NK-92 (cell line): ENCODE measurements around the gene UGGT1.

Experiments
- DNase-seq: peaks from one replicate; lab custom pipeline; 2025; ENCODE audit not compliant: unreplicated experiment; lab: John Stamatoyannopoulos, UW

The UGGT1 gene

GRCh38 chr2:128215897-128216642 lies 125.1 kb downstream of the UGGT1 start:
- no peak for DNase-seq

GRCh38 chr2:128217671-128218070 lies 126.7 kb downstream of the UGGT1 start:
- no peak for DNase-seq

- DNase-seq: no peak
These were observed 128.9 kb downstream of the UGGT1 start for GRCh38 chr2:128219891-128220290.

GRCh38 chr2:128227862-128228261 lies 136.9 kb downstream of the UGGT1 start:
- DNase-seq: no peak

GRCh38 chr2:128228894-128229293 lies 137.9 kb downstream of the UGGT1 start:
- DNase-seq: no peak

GRCh38 chr2:128232965-128233789 lies 142.2 kb downstream of the UGGT1 start:
- no peak for DNase-seq

GRCh38 chr2:128233790-128234395 lies 142.9 kb downstream of the UGGT1 start:
- DNase-seq: no peak

GRCh38 chr2:128234613-128235012 lies 143.6 kb downstream of the UGGT1 start:
- no peak for DNase-seq

- no peak for DNase-seq
These were observed 144.6 kb downstream of the UGGT1 start for GRCh38 chr2:128235581-128235980.

- DNase-seq: no peak
These were observed 145.6 kb downstream of the UGGT1 start for GRCh38 chr2:128236491-128237035.

GRCh38 chr2:128237081-128237534 lies 146.1 kb downstream of the UGGT1 start:
- no peak for DNase-seq

- no peak for DNase-seq
These were observed 147.1 kb downstream of the UGGT1 start for GRCh38 chr2:128237911-128238697.

GRCh38 chr2:128241896-128242295 lies 150.9 kb downstream of the UGGT1 start:
- DNase-seq: no peak
